Hepatocyte (in vitro differentiated cells): ENCODE measurements around the gene UBE3C.

Experiments used
- EZH2 ChIP-seq: fragments of 200-600 bp; sonication (generic); IDR thresholded peaks from 2 replicates; pipeline ENCODE4 v1.6.1; 2016; ENCODE audit warnings: antibody characterized with exemption, mild to moderate bottlenecking, borderline replicate concordance
- EZH2phosphoT487 ChIP-seq: fragments of 200-600 bp; sonication (generic); IDR thresholded peaks from one replicate; pipeline ENCODE4 v1.6.1; 2018; ENCODE audit warnings: antibody characterized with exemption, mild to moderate bottlenecking, low read depth, moderate library complexity; ENCODE audit not compliant: unreplicated experiment, severe bottlenecking
- TF ChIP-seq, protein P1 (sequence below): fragments of 200-600 bp; sonication (generic); IDR thresholded peaks from 2 replicates; pipeline ENCODE4 v1.5.1; 2016; ENCODE audit warnings: antibody characterized with exemption, mild to moderate bottlenecking; ENCODE audit not compliant: poor library complexity

DNA sequence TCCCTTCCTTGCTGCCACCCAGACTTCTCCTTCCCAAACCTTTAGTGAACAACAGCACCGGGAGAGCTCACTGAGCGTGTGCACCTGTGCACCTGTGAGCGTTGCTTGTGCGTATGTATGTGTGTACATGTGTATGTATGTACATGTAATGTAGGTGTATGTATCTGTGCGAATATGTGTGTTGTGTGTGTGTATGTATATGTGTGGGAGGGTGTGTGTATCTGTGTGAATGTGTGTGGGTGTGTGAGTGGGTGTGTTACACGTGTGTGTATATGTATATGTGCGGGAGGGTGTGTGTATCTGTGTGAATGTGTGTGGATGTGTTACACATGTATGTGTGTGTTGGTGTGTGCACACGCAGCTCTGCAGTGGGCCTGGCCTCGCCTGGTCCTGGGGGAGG lies 153.5 kb downstream of the UBE3C start:
- no peak for TF ChIP-seq EZH2phosphoT487
- TF ChIP-seq, protein P1, sequence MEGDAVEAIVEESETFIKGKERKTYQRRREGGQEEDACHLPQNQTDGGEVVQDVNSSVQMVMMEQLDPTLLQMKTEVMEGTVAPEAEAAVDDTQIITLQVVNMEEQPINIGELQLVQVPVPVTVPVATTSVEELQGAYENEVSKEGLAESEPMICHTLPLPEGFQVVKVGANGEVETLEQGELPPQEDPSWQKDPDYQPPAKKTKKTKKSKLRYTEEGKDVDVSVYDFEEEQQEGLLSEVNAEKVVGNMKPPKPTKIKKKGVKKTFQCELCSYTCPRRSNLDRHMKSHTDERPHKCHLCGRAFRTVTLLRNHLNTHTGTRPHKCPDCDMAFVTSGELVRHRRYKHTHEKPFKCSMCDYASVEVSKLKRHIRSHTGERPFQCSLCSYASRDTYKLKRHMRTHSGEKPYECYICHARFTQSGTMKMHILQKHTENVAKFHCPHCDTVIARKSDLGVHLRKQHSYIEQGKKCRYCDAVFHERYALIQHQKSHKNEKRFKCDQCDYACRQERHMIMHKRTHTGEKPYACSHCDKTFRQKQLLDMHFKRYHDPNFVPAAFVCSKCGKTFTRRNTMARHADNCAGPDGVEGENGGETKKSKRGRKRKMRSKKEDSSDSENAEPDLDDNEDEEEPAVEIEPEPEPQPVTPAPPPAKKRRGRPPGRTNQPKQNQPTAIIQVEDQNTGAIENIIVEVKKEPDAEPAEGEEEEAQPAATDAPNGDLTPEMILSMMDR = no peak
- no peak for TF ChIP-seq EZH2
